Activated gamma-delta T cell (primary cell): ENCODE measurements around the gene NR6A1.

Experiments used
- DNase-seq: peaks from one replicate; lab custom pipeline; 2025; lab: John Stamatoyannopoulos, UW

Gene NR6A1

GRCh38 chr9:124688238-124688904 lies 82.7 kb downstream of the NR6A1 start:
- DNase-seq, result no peak

- DNase-seq, result no peak
These were observed 84.2 kb downstream of the NR6A1 start for GRCh38 chr9:124686918-124687317.

GRCh38 chr9:124685217-124685616 lies 85.9 kb downstream of the NR6A1 start:
- DNase-seq, result no peak

- no peak for DNase-seq
These were observed 86.9 kb downstream of the NR6A1 start for GRCh38 chr9:124684169-124684568.

GRCh38 chr9:124683043-124683442 lies 88.1 kb downstream of the NR6A1 start:
- DNase-seq, result no peak

- no peak for DNase-seq
These were observed 90.3 kb downstream of the NR6A1 start for GRCh38 chr9:124680714-124681390.

- DNase-seq, result no peak
These were observed 91.1 kb downstream of the NR6A1 start for GRCh38 chr9:124680049-124680448.

- no peak for DNase-seq
These were observed 95.0 kb downstream of the NR6A1 start for GRCh38 chr9:124676159-124676551.

- no peak for DNase-seq
These were observed 95.6 kb downstream of the NR6A1 start for GRCh38 chr9:124675261-124676158.

GRCh38 chr9:124674651-124675050 lies 96.5 kb downstream of the NR6A1 start:
- DNase-seq, result no peak

- DNase-seq, result no peak
These were observed 98.0 kb downstream of the NR6A1 start for GRCh38 chr9:124673063-124673462.

GRCh38 chr9:124671861-124672260 lies 99.2 kb downstream of the NR6A1 start:
- no peak for DNase-seq

- DNase-seq, result no peak
These were observed 104.5 kb downstream of the NR6A1 start for GRCh38 chr9:124666642-124667041.

- DNase-seq, result no peak
These were observed 105.6 kb downstream of the NR6A1 start for GRCh38 chr9:124665391-124666058.

GRCh38 chr9:124664143-124664542 lies 107.0 kb downstream of the NR6A1 start:
- no peak for DNase-seq

- DNase-seq, result no peak
These were observed 107.8 kb downstream of the NR6A1 start for GRCh38 chr9:124663046-124663961.

GRCh38 chr9:124662561-124662960 lies 108.5 kb downstream of the NR6A1 start:
- DNase-seq, result no peak

- no peak for DNase-seq
These were observed 109.8 kb downstream of the NR6A1 start for GRCh38 chr9:124661271-124661670.

- DNase-seq, result no peak
These were observed 110.7 kb downstream of the NR6A1 start for GRCh38 chr9:124660341-124660801.

- peak; percentile 9 for DNase-seq
These were observed 111.9 kb downstream of the NR6A1 start for GRCh38 chr9:124659099-124659659.
